Body of pancreas (tissue), 4 donors: ENCODE measurements around the gene PTPRCAP. TPM values are rescaled to one million over a fixed set of nuclear protein-coding genes. Genes with fewer than 3 reads are reported as not detected.

Experiments used
- ATAC-seq: fragments of 150-250 bp; one replicate; pipeline ENCODE4 v1.9.1; 2016
- DNase-seq, 4 donors: peaks; one replicate each; pipeline ENCODE4 v3.0.0-alpha.2; 2019
- H3K27ac ChIP-seq, 4 donors: fragments of 200-600 bp; sonication (generic); 1 replicate in 3 of 4; 2 replicates in 1 of 4; pipeline versions ENCODE4 v1.5.1 to v1.6.1; 2016 to 2019; ENCODE audit warnings: mild to moderate bottlenecking in 1 of 4, mixed read lengths in 1 of 4, moderate library complexity in 1 of 4
- H3K27me3 ChIP-seq, 2 donors: fragments of 200-600 bp; sonication (generic); one replicate each; pipeline ENCODE4 v1.6.0; 2016; ENCODE audit warnings: mild to moderate bottlenecking in 1 of 2
- H3K36me3 ChIP-seq, 2 donors: fragments of 200-600 bp; sonication (generic); replicated peaks in 1 of 2; 2 replicates each; pipeline ENCODE4 v1.5.1; 2016; ENCODE audit warnings: low read depth in 2 of 2; ENCODE audit not compliant: insufficient read depth in 1 of 2
- H3K4me1 ChIP-seq: fragments of 200-600 bp; sonication (generic); one replicate; pipeline ENCODE4 v1.6.0; 2016
- H3K4me3 ChIP-seq, 2 donors: fragments of 200-600 bp; sonication (generic); 1 replicate in 1 of 2; 2 replicates in 1 of 2; pipeline ENCODE4 v1.5.1; 2016 to 2019
- H3K9me3 ChIP-seq, 3 donors: fragments of 200-600 bp; sonication (generic); 1 replicate in 2 of 3; 2 replicates in 1 of 3; pipeline ENCODE4 v1.5.1; 2016
- POLR2A ChIP-seq, 3 donors: fragments of 450-650 bp; IDR thresholded peaks; one replicate each; pipeline ENCODE4 v1.6.1; 2016; ENCODE audit warnings: antibody characterized with exemption in 3 of 3, mild to moderate bottlenecking in 2 of 3
- WGBS, 2 donors: methylation state at CpG; one replicate each; pipeline ENCODE4 v1.1.5; 2017; 5-methylcytosine and 5-hydroxymethylcytosine counted together
- intact Hi-C: fragments of 100-400 bp; cut with DNase I; formaldehyde crosslinking; loops from one replicate; pipeline ENCODE4 v1.15.1; 2023
- total RNA-seq, 2 donors: library from RNA; depleted of rRNA; stranded (reverse); fragments of >200 nt; gene quantifications; one replicate each; pipeline ENCODE4 v1.1.0, GENCODE V29; 2016
- TF ChIP-seq, protein P1 (sequence below), 7 experiments: fragments of 450-650 bp in 4 of 7; fragments of 200-600 bp in 3 of 7; sonication (generic) in 3 of 7; IDR thresholded peaks; one replicate each; pipeline ENCODE4 v1.5.1; 2016 to 2019; ENCODE audit warnings: antibody characterized with exemption in 7 of 7

Gene PTPRCAP
- total RNA-seq, 2 donors from 2014 or later, result 6.0 to 6.9 TPM

DNA sequence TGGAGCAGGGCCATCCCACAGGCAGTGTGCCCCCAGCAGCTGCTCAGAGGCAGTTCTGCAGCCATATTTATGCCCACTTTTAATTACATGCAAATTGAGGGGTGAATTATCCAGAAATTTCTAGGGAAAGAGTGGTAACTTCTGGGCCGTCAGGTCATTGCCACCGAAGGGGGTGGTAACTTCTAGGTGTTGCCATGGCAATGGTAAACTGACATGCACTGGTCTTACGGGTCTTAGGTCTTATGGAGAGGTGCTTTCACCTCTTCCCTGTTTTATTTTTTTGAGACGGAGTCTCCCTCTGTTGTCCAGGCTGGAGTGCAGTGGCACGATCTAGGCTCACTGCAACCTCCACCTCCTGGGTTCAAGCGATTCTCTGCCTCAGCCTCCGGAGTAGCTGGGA lies 35.4 kb upstream of the PTPRCAP start:
- Histone ChIP-seq H3K4me1 (peaks cover 12% of the 10 kb centered on the region), H3K27ac (no peak overlapping the region), H3K36me3 (no peaks in the 10 kb centered on the region), H3K9me3 (no peaks in the 10 kb centered on the region), H3K27me3 (no peaks in the 10 kb centered on the region), H3K4me3 (no peak overlapping the region)
- DNase-seq (no peak), ATAC-seq (no peak)
- TF ChIP-seq, protein P1, sequence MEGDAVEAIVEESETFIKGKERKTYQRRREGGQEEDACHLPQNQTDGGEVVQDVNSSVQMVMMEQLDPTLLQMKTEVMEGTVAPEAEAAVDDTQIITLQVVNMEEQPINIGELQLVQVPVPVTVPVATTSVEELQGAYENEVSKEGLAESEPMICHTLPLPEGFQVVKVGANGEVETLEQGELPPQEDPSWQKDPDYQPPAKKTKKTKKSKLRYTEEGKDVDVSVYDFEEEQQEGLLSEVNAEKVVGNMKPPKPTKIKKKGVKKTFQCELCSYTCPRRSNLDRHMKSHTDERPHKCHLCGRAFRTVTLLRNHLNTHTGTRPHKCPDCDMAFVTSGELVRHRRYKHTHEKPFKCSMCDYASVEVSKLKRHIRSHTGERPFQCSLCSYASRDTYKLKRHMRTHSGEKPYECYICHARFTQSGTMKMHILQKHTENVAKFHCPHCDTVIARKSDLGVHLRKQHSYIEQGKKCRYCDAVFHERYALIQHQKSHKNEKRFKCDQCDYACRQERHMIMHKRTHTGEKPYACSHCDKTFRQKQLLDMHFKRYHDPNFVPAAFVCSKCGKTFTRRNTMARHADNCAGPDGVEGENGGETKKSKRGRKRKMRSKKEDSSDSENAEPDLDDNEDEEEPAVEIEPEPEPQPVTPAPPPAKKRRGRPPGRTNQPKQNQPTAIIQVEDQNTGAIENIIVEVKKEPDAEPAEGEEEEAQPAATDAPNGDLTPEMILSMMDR (IDR thresholded peaks at IDR 0.05), result no peak
- no peak for TF ChIP-seq POLR2A (IDR thresholded peaks at IDR 0.05)
- intact Hi-C loops, result no loop called here
- WGBS, 2 donors, result 60 to 79% methylated on average over 6 to 7 of the region's 7 CpGs

- TF ChIP-seq, protein P1 (IDR thresholded peaks at IDR 0.05), result no peak
- TF ChIP-seq POLR2A (IDR thresholded peaks at IDR 0.05), result no peak
- no peak overlapping the region for H3K27ac ChIP-seq
- H3K36me3 ChIP-seq, result no peaks in the 10 kb centered on the region
- H3K4me1 ChIP-seq, result peaks cover 37% of the 10 kb centered on the region
- H3K9me3 ChIP-seq, result no peaks in the 10 kb centered on the region
- no peak for ATAC-seq
- H3K27me3 ChIP-seq, result no peaks in the 10 kb centered on the region
- H3K4me3 ChIP-seq, result no peak overlapping the region
- WGBS, 2 donors, result 82 to 85% methylated on average over 8 of the region's 8 CpGs
- DNase-seq, result no peak
- intact Hi-C loops, result no loop called here
Measured at GRCh38 chr11:67470337-67471002, 33.0 kb upstream of the PTPRCAP start.

DNA sequence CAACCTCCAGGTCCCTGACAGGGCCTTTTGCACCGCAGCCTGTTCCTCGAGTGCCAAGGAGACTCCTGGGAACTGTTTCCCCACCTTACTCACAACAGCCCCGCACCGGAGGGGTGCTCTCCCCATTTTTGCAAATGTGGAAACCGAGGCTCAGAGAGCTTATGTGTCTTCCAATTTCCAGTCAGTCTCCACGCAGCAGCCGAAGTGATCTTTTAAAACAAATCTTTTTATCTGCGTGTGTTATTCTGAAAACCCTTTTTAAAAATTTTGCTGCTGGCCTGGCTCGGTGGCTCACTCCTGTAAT lies 32.0 kb upstream of the PTPRCAP start:
- 8 to 10% methylated on average over 7 to 9 of the region's 9 CpGs for WGBS, 2 donors
- Histone ChIP-seq H3K27me3 (no peaks in the 10 kb centered on the region), H3K27ac (peak overlapping the region; percentile 57 to 93 (median 84)), H3K4me1 (peaks cover 44% of the 10 kb centered on the region), H3K9me3 (no peaks in the 10 kb centered on the region), H3K4me3 (peak overlapping the region in 1 of 2 donors; percentile 8), H3K36me3 (no peaks in the 10 kb centered on the region)
- intact Hi-C loops, result no loop called here
- no peak for TF ChIP-seq POLR2A (IDR thresholded peaks at IDR 0.05)
- TF ChIP-seq, protein P1 (IDR thresholded peaks at IDR 0.05), result no peak
- ATAC-seq (no peak), DNase-seq (no peak)

- peak within 1 kb of the TSS; percentile 82 to 93 (median 87) for H3K27ac ChIP-seq
- ATAC-seq, result peak; percentile 84
- H3K36me3 ChIP-seq, result no peaks in the 10 kb centered on the region
- DNase-seq, result peak; percentile 91 to 95 (median 92)
- peak within 1 kb of the TSS; percentile 85 to 89 for H3K4me3 ChIP-seq
- no peaks in the 10 kb centered on the region for H3K27me3 ChIP-seq
- 0% methylated on average over 2 to 64 of the region's 76 CpGs for WGBS, 2 donors
- TF ChIP-seq, protein P1 (IDR thresholded peaks at IDR 0.05), result peak; percentile 18 to 66 (median 48)
- TF ChIP-seq POLR2A (IDR thresholded peaks at IDR 0.05), result peak; percentile 83 to 95 (median 92)
- H3K4me1 ChIP-seq, result peaks cover 49% of the 10 kb centered on the region
- intact Hi-C loops, result no loop called here
- H3K9me3 ChIP-seq, result no peaks in the 10 kb centered on the region
Measured at GRCh38 chr11:67468759-67469507, 31.5 kb upstream of the PTPRCAP start, which contains the start of gene TMEM134. Gene TMEM134 (minus strand): TSS chr11:67469251. CDS start chr11:67469192, 59 bp downstream.
